ENCODE results near the gene RNASEH2B. TPM values are rescaled to one million over a fixed set of nuclear protein-coding genes. Genes with fewer than 3 reads are reported as not detected.

RNASEH2B gene
- total RNA-seq, 1 donor from 2014 or later, result 20.0 TPM

GRCh38 chr13:50923272-50923671, 13.7 kb downstream of the RNASEH2B start:
- no peak overlapping the region for H3K27ac Mint-ChIP-seq (ENCODE audit: unreplicated experiment)
- peaks cover 22% of the 10 kb centered on the region for H3K36me3 Mint-ChIP-seq (ENCODE audit: unreplicated experiment)
- peaks cover 38% of the 10 kb centered on the region for H3K9me3 Mint-ChIP-seq (ENCODE audit: unreplicated experiment)
- peaks cover 3% of the 10 kb centered on the region for H3K4me1 Mint-ChIP-seq (ENCODE audit: unreplicated experiment)
- no peak overlapping the region for H3K4me3 Mint-ChIP-seq (ENCODE audit: unreplicated experiment)
- DNase-seq (ENCODE audit: extremely low spot score, unreplicated experiment), result no peak
- TF ChIP-seq CTCF (IDR thresholded peaks at IDR 0.05), result no peak
- no peaks in the 10 kb centered on the region for H3K27me3 Mint-ChIP-seq (ENCODE audit: unreplicated experiment)

- no peak for TF ChIP-seq CTCF (IDR thresholded peaks at IDR 0.05)
- Mint-ChIP-seq H3K36me3 (ENCODE audit: unreplicated experiment) (peaks cover 25% of the 10 kb centered on the region), H3K9me3 (ENCODE audit: unreplicated experiment) (peaks cover 38% of the 10 kb centered on the region)
Measured at GRCh38 chr13:50924025-50924424, 14.4 kb downstream of the RNASEH2B start.

GRCh38 chr13:50927701-50928100, 18.1 kb downstream of the RNASEH2B start:
- TF ChIP-seq CTCF (IDR thresholded peaks at IDR 0.05), result no peak
- Mint-ChIP-seq H3K27me3 (ENCODE audit: unreplicated experiment) (no peaks in the 10 kb centered on the region), H3K36me3 (ENCODE audit: unreplicated experiment) (peaks cover 23% of the 10 kb centered on the region), H3K4me3 (ENCODE audit: unreplicated experiment) (no peak overlapping the region), H3K27ac (ENCODE audit: unreplicated experiment) (no peak overlapping the region), H3K9me3 (ENCODE audit: unreplicated experiment) (peaks cover 23% of the 10 kb centered on the region), H3K4me1 (ENCODE audit: unreplicated experiment) (peaks cover 4% of the 10 kb centered on the region)
- no peak for DNase-seq (ENCODE audit: extremely low spot score, unreplicated experiment)

More at GRCh38 chr13:50924025-50924424, 14.4 kb downstream of the RNASEH2B start:
- Mint-ChIP-seq H3K27ac (ENCODE audit: unreplicated experiment) (no peak overlapping the region), H3K27me3 (ENCODE audit: unreplicated experiment) (no peaks in the 10 kb centered on the region), H3K4me1 (ENCODE audit: unreplicated experiment) (peaks cover 4% of the 10 kb centered on the region), H3K4me3 (ENCODE audit: unreplicated experiment) (no peak overlapping the region)
- DNase-seq (ENCODE audit: extremely low spot score, unreplicated experiment), result no peak

- Mint-ChIP-seq H3K27me3 (ENCODE audit: unreplicated experiment) (no peaks in the 10 kb centered on the region), H3K27ac (ENCODE audit: unreplicated experiment) (no peak overlapping the region), H3K4me1 (ENCODE audit: unreplicated experiment) (peaks cover 4% of the 10 kb centered on the region), H3K36me3 (ENCODE audit: unreplicated experiment) (peaks cover 19% of the 10 kb centered on the region), H3K4me3 (ENCODE audit: unreplicated experiment) (no peak overlapping the region), H3K9me3 (ENCODE audit: unreplicated experiment) (peaks cover 19% of the 10 kb centered on the region)
- TF ChIP-seq CTCF (IDR thresholded peaks at IDR 0.05), result no peak
- no peak for DNase-seq (ENCODE audit: extremely low spot score, unreplicated experiment)
Measured at GRCh38 chr13:50928102-50928501, 18.5 kb downstream of the RNASEH2B start.

- H3K9me3 Mint-ChIP-seq (ENCODE audit: unreplicated experiment), result peaks cover 11% of the 10 kb centered on the region
- no peaks in the 10 kb centered on the region for H3K27me3 Mint-ChIP-seq (ENCODE audit: unreplicated experiment)
- no peak overlapping the region for H3K27ac Mint-ChIP-seq (ENCODE audit: unreplicated experiment)
- no peak for TF ChIP-seq CTCF (IDR thresholded peaks at IDR 0.05)
- peaks cover 20% of the 10 kb centered on the region for H3K36me3 Mint-ChIP-seq (ENCODE audit: unreplicated experiment)
- DNase-seq (ENCODE audit: extremely low spot score, unreplicated experiment), result no peak
- H3K4me1 Mint-ChIP-seq (ENCODE audit: unreplicated experiment), result peaks cover 4% of the 10 kb centered on the region
- no peak overlapping the region for H3K4me3 Mint-ChIP-seq (ENCODE audit: unreplicated experiment)
Measured at GRCh38 chr13:50928659-50929462, 19.3 kb downstream of the RNASEH2B start.
